B cell (primary cell): ENCODE results near the gene MRTFA. TPM values are rescaled to one million over a fixed set of nuclear protein-coding genes. Genes with fewer than 3 reads are reported as not detected.

Source experiments
- ATAC-seq: fragments of 200-7000 bp; cut with Tn5 transposase; one replicate; pipeline ENCODE4 v1.10.0; 2021; ENCODE audit warnings: low read depth, mild to moderate bottlenecking, moderate number of reproducible peaks, moderate library complexity
- CTCF ChIA-PET: fragments of 350-600 bp; sonication (Branson Sonifier 250); formaldehyde crosslinking; loops from one replicate; lab custom pipeline; 2021; ENCODE audit warnings: antibody characterized with exemption, inconsistent platforms; lab: Charles Lee
- POLR2A ChIA-PET: fragments of 350-600 bp; sonication (Branson Sonifier 250); formaldehyde crosslinking; loops from one replicate; lab custom pipeline; 2021; ENCODE audit warnings: antibody characterized with exemption; lab: Charles Lee
- DNase-seq: peaks from one replicate; pipeline ENCODE4 v3.0.0; 2013
- H2AFZ ChIP-seq: 2 replicates; pipeline ENCODE4 v1.6.1; 2012; ENCODE audit warnings: mild to moderate bottlenecking, low read depth, low read length; ENCODE audit not compliant: insufficient read depth, poor library complexity, severe bottlenecking
- H3K27ac ChIP-seq, 2 donors: 1 replicate in 1 of 2; 2 replicates in 1 of 2; pipeline ENCODE4 v1.5.1; 2012 to 2013; ENCODE audit warnings: low read length in 2 of 2, mild to moderate bottlenecking in 2 of 2, moderate library complexity in 1 of 2
- H3K27me3 ChIP-seq, 4 experiments: fragments of 200-600 bp in 1 of 4; sonication (generic) in 1 of 4; replicated peaks in 1 of 4; 1 replicate in 2 of 4; 2 replicates in 2 of 4; pipeline versions ENCODE4 v1.6.1 to v1.7.0; 2013 to 2016; ENCODE audit warnings: low read length in 3 of 4, mild to moderate bottlenecking in 2 of 4, mixed read lengths in 1 of 4, moderate library complexity in 1 of 4; ENCODE audit not compliant: insufficient read depth in 4 of 4, control insufficient read depth in 3 of 4; ENCODE audit errors: control extremely low read depth in 1 of 4
- H3K36me3 ChIP-seq, 2 experiments: replicated peaks in 1 of 2; 1 replicate in 1 of 2; 2 replicates in 1 of 2; pipeline versions ENCODE4 v1.6.1 to v1.7.1; 2013; ENCODE audit warnings: low read length in 1 of 2; ENCODE audit not compliant: insufficient read depth in 2 of 2, control insufficient read depth in 1 of 2; ENCODE audit errors: control extremely low read depth in 1 of 2, extremely low read depth in 1 of 2
- H3K4me1 ChIP-seq, 2 donors: fragments of 200-600 bp in 1 of 2; sonication (generic) in 1 of 2; 1 replicate in 1 of 2; 2 replicates in 1 of 2; pipeline versions ENCODE4 v1.5.1 to v1.6.1; 2013 to 2017; ENCODE audit warnings: low read length in 2 of 2; ENCODE audit not compliant: control insufficient read depth in 2 of 2, insufficient read depth in 2 of 2
- H3K4me2 ChIP-seq: replicated peaks from 2 replicates; pipeline ENCODE3; 2012; ENCODE audit warnings: mild to moderate bottlenecking, low read depth, low read length; ENCODE audit not compliant: poor library complexity, severe bottlenecking
- H3K4me3 ChIP-seq, 5 experiments: fragments of 200-600 bp in 1 of 5; sonication (generic) in 1 of 5; 1 replicate in 3 of 5; 2 replicates in 2 of 5; pipeline versions ENCODE4 v1.5.1 to v1.7.0; 2011 to 2016; ENCODE audit warnings: low read length in 4 of 5, mild to moderate bottlenecking in 4 of 5, low read depth in 2 of 5, control low read depth in 1 of 5, moderate library complexity in 1 of 5; ENCODE audit not compliant: insufficient read depth in 1 of 5; ENCODE audit errors: control extremely low read depth in 1 of 5, extremely low read depth in 1 of 5
- H3K79me2 ChIP-seq: fragments of 200-600 bp; sonication (generic); one replicate; pipeline ENCODE4 v1.6.0; 2016; ENCODE audit warnings: low read length; ENCODE audit not compliant: control insufficient read depth, insufficient read depth
- H3K9ac ChIP-seq: fragments of 200-600 bp; sonication (generic); 2 replicates; pipeline ENCODE4 v1.6.1; 2017; ENCODE audit warnings: mild to moderate bottlenecking, low read length, moderate library complexity
- H3K9me3 ChIP-seq, 3 donors: one replicate each; pipeline versions ENCODE4 v1.6.1 to v1.7.1; 2013; ENCODE audit warnings: low read length in 2 of 3; ENCODE audit not compliant: control insufficient read depth in 2 of 3, insufficient read depth in 1 of 3; ENCODE audit errors: control extremely low read depth in 1 of 3
- H4K20me1 ChIP-seq: 2 replicates; pipeline ENCODE4 v1.6.0; 2012; ENCODE audit warnings: mild to moderate bottlenecking, low read length; ENCODE audit not compliant: insufficient read depth, control insufficient read depth, poor library complexity, severe bottlenecking
- H3K27ac Mint-ChIP-seq: one replicate; pipeline ENCODE4 v1.8.0; 2021; ENCODE audit warnings: mixed read lengths
- H3K27me3 Mint-ChIP-seq: one replicate; pipeline ENCODE4 v1.8.0; 2021; ENCODE audit warnings: mixed read lengths
- H3K4me1 Mint-ChIP-seq: one replicate; pipeline ENCODE4 v1.8.0; 2021; ENCODE audit warnings: mixed read lengths
- H3K4me3 Mint-ChIP-seq: one replicate; pipeline ENCODE4 v1.8.0; 2021; ENCODE audit warnings: mixed read lengths
- H3K9me3 Mint-ChIP-seq: one replicate; pipeline ENCODE4 v1.8.0; 2022; ENCODE audit warnings: mixed read lengths; ENCODE audit not compliant: insufficient read depth
- EZH2 ChIP-seq: IDR thresholded peaks from 2 replicates; pipeline ENCODE4 v1.6.1; 2012; ENCODE audit warnings: borderline replicate concordance, low read depth, mild to moderate bottlenecking, moderate library complexity, low read length; ENCODE audit not compliant: insufficient read depth, poor library complexity, severe bottlenecking
- WGBS: methylation state at CpG from one replicate; pipeline ENCODE4 v1.1.5; 2013; ENCODE audit warnings: missing lambda C conversion rate; ENCODE audit not compliant: insufficient coverage; 5-methylcytosine and 5-hydroxymethylcytosine counted together
- intact Hi-C: fragments of 100-400 bp; cut with micrococcal nuclease; formaldehyde crosslinking; loops from one replicate; pipeline ENCODE4 v1.10.0; 2022
- polyA plus RNA-seq: library from polyadenylated mRNA; depleted of rRNA; stranded (reverse); fragments of >200 nt; gene quantifications from 2 replicates; pipeline ENCODE4 v1.2.3, GENCODE V29; 2012
- total RNA-seq, 2 donors: library from RNA; stranded (reverse); fragments of 120-200 nt in 1 of 2; gene quantifications; 1 replicate in 1 of 2; 2 replicates in 1 of 2; pipeline versions ENCODE4 v1.2.3 to v1.2.4, GENCODE V29; 2013 to 2022
- TF ChIP-seq, protein P1 (sequence below): fragments of 200-600 bp; IDR thresholded peaks from one replicate; pipeline ENCODE4 v1.8.0; 2022; ENCODE audit warnings: antibody characterized with exemption, mild to moderate bottlenecking

Gene MRTFA
- total and polyA plus RNA-seq, 2 donors (not counting 1 experiment from before 2014, with no cell fraction given), result 28.9 to 82.6 TPM

GRCh38 chr22:40525250-40525884 is 111.2 kb downstream of the MRTFA start:
- Mint-ChIP-seq H3K27me3 (no peaks in the 10 kb centered on the region), H3K4me3 (no peak overlapping the region), H3K9me3 (no peaks in the 10 kb centered on the region), H3K4me1 (peaks cover 19% of the 10 kb centered on the region), H3K27ac (no peak overlapping the region)
- DNase-seq, result peak; percentile 68
- H3K79me2 ChIP-seq, result peaks cover 42% of the 10 kb centered on the region
- no peak overlapping the region for H2AFZ ChIP-seq
- peaks cover 7% of the 10 kb centered on the region in 2 donors for H3K4me1 ChIP-seq
- WGBS, result 60% methylated on average over 2 of the region's 6 CpGs
- CTCF ChIA-PET, result interaction anchor here (0.6 to 5.3 kb wide), 31 partner anchors 9 to 374 kb away, joined by 3 to 113 read pairs (median 4); no protein-coding TSS in a partner anchor
- no peaks in the 10 kb centered on the region for H4K20me1 ChIP-seq
- peak; percentile 63 for ATAC-seq
- intact Hi-C loops, result loop anchor here (1.0 to 10.0 kb wide), 4 partner anchors 89 to 369 kb away; no protein-coding TSS in a partner anchor
- H3K4me3 ChIP-seq, result no peak overlapping the region
- H3K4me2 ChIP-seq, result no peak overlapping the region
- H3K36me3 ChIP-seq, result no peaks in the 10 kb centered on the region
- no peak overlapping the region for H3K9ac ChIP-seq
- TF ChIP-seq, protein P1, sequence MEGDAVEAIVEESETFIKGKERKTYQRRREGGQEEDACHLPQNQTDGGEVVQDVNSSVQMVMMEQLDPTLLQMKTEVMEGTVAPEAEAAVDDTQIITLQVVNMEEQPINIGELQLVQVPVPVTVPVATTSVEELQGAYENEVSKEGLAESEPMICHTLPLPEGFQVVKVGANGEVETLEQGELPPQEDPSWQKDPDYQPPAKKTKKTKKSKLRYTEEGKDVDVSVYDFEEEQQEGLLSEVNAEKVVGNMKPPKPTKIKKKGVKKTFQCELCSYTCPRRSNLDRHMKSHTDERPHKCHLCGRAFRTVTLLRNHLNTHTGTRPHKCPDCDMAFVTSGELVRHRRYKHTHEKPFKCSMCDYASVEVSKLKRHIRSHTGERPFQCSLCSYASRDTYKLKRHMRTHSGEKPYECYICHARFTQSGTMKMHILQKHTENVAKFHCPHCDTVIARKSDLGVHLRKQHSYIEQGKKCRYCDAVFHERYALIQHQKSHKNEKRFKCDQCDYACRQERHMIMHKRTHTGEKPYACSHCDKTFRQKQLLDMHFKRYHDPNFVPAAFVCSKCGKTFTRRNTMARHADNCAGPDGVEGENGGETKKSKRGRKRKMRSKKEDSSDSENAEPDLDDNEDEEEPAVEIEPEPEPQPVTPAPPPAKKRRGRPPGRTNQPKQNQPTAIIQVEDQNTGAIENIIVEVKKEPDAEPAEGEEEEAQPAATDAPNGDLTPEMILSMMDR, result peak; percentile 89
- TF ChIP-seq EZH2, result no peak
- POLR2A ChIA-PET, result no interaction called here
- H3K9me3 ChIP-seq, result peaks cover 0 to 2% (median 0%) of the 10 kb centered on the region in 3 donors
- no peaks in the 10 kb centered on the region for H3K27me3 ChIP-seq
- no peak overlapping the region for H3K27ac ChIP-seq
